K562 (cell line): ENCODE data around the gene SMIM30. TPM values are rescaled to one million over a fixed set of nuclear protein-coding genes. Genes with fewer than 3 reads are reported as not detected.

ENCODE experiments used
- ATAC-seq: fragments of 200-7000 bp; cut with Tn5 transposase; 3 replicates; pipeline ENCODE4 v1.9.1; 2020; ENCODE audit warnings: moderate library complexity
- BruUV-seq: library from RNA; stranded (reverse); fragments of 400-500 nt; replicated peaks from 2 replicates; lab custom pipeline; 2021; lab: Mats Ljungman, UMichigan
- CTCF ChIA-PET: fragments of 300-600 bp; formaldehyde crosslinking; extraction: SDS; loops from one replicate; lab custom pipeline; 2021; ENCODE audit warnings: low intra/inter-chr PET ratio; lab: Yijun Ruan, JAX
- POLR2A ChIA-PET: fragments of 300-600, 350-650 bp; sonication (Branson Sonifier 250); formaldehyde crosslinking; extraction: SDS; loops from one replicate; lab custom pipeline; 2021; ENCODE audit warnings: antibody characterized with exemption, inconsistent platforms; lab: Yijun Ruan, JAX
- DNase-seq, 4 experiments: peaks; one replicate each; pipeline versions ENCODE4 v3.0.0 to v3.0.0-alpha.2; 2011 to 2018; ENCODE audit warnings: low spot score in 3 of 4, mixed read lengths in 3 of 4; ENCODE audit errors: extremely low read depth in 1 of 4
- FAIRE-seq: peaks from 2 replicates; lab custom pipeline; 2011; peaks lifted over from hg19 to GRCh38; lab: Jason Lieb, UNC
- H2AFZ ChIP-seq: 2 replicates; pipeline ENCODE4 v1.6.0; 2011; ENCODE audit warnings: low read depth, low read length, control low read depth, inconsistent platforms
- H3K27ac ChIP-seq: fragments of 200-600 bp; 3 replicates; pipeline ENCODE4 v1.8.0; 2011; ENCODE audit warnings: low read depth, mild to moderate bottlenecking, control low read depth, inconsistent platforms, low read length, moderate library complexity, mixed read lengths; ENCODE audit errors: extremely low read depth
- H3K27me3 ChIP-seq, 2 experiments: fragments of 300-600 bp in 1 of 2; 2 replicates in 1 of 2; 3 replicates in 1 of 2; pipeline versions ENCODE4 v1.6.0 to v1.8.0; 2011; ENCODE audit warnings: inconsistent platforms in 2 of 2, low read length in 2 of 2, mild to moderate bottlenecking in 1 of 2, mixed read lengths in 1 of 2, moderate library complexity in 1 of 2; ENCODE audit not compliant: control insufficient read depth in 2 of 2, insufficient read depth in 2 of 2
- H3K36me3 ChIP-seq: fragments of 300-600 bp; 3 replicates; pipeline ENCODE4 v1.8.0; 2011; ENCODE audit warnings: mild to moderate bottlenecking, low read length, inconsistent platforms; ENCODE audit not compliant: control insufficient read depth, insufficient read depth
- H3K4me1 ChIP-seq, 2 experiments: fragments of 200-600 bp in 1 of 2; replicated peaks in 1 of 2; 2 replicates in 1 of 2; 3 replicates in 1 of 2; pipeline versions ENCODE4 v1.5.1 to v1.8.0; 2011; ENCODE audit warnings: inconsistent platforms in 2 of 2, low read length in 2 of 2, mild to moderate bottlenecking in 1 of 2, mixed read lengths in 1 of 2, moderate library complexity in 1 of 2; ENCODE audit not compliant: control insufficient read depth in 2 of 2, insufficient read depth in 2 of 2
- H3K4me2 ChIP-seq: 2 replicates; pipeline ENCODE4 v1.6.1; 2011; ENCODE audit warnings: low read length, control low read depth, inconsistent platforms, mixed read lengths; ENCODE audit not compliant: insufficient read depth
- H3K4me3 ChIP-seq: fragments of 200-600 bp; sonication (generic), shearing (Covaris generic); 2 replicates; pipeline ENCODE4 v1.5.1; 2016; ENCODE audit warnings: control low read depth, inconsistent platforms
- H3K79me2 ChIP-seq: fragments of 200-600 bp; 3 replicates; pipeline ENCODE4 v1.8.0; 2011; ENCODE audit warnings: low read length, inconsistent platforms; ENCODE audit not compliant: control insufficient read depth, insufficient read depth
- H3K9ac ChIP-seq, 2 experiments: 2 replicates each; pipeline versions ENCODE4 v1.6.0 to v1.6.1; 2011; ENCODE audit warnings: low read depth in 2 of 2, low read length in 2 of 2, control low read depth in 1 of 2, inconsistent platforms in 1 of 2, mild to moderate bottlenecking in 1 of 2, mixed read lengths in 1 of 2; ENCODE audit not compliant: insufficient read depth in 1 of 2
- H3K9me1 ChIP-seq: one replicate; pipeline ENCODE4 v1.6.0; 2011; ENCODE audit warnings: inconsistent platforms, mild to moderate bottlenecking, low read length, moderate library complexity; ENCODE audit not compliant: control insufficient read depth, insufficient read depth
- H3K9me3 ChIP-seq: replicated peaks from 2 replicates; pipeline ENCODE4 v1.5.1; 2011; ENCODE audit warnings: low read depth, low read length, inconsistent platforms; ENCODE audit not compliant: control insufficient read depth, insufficient read depth
- H4K20me1 ChIP-seq: replicated peaks from 2 replicates; pipeline ENCODE4 v1.6.1; 2011; ENCODE audit warnings: low read length, inconsistent platforms, mixed read lengths; ENCODE audit not compliant: control insufficient read depth, insufficient read depth
- CAMTA2 ChIP-seq: fragments of 250-450 bp; sonication (Bioruptor Pico); conservative IDR thresholded peaks from 2 replicates; pipeline ENCODE4 v1.5.1; 2022
- CUX1 ChIP-seq: fragments of 200-800 bp; sonication (Bioruptor generic); IDR thresholded peaks from 2 replicates; pipeline ENCODE4 v1.6.1; 2016; ENCODE audit warnings: missing genetic modification characterization, missing compliant biosample characterization
- DPF2 ChIP-seq: fragments of 450-650 bp; IDR thresholded peaks from 2 replicates; pipeline ENCODE4 v1.6.1; 2016
- EP400 ChIP-seq: fragments of 450-650 bp; IDR thresholded peaks from 2 replicates; pipeline ENCODE4 v1.6.1; 2017; ENCODE audit warnings: antibody characterized with exemption, mild to moderate bottlenecking, moderate library complexity
- GTF2E2 ChIP-seq: fragments of 200-800 bp; sonication (Bioruptor generic); IDR thresholded peaks from 2 replicates; pipeline ENCODE4 v1.6.1; 2016; ENCODE audit warnings: missing genetic modification characterization, missing compliant biosample characterization
- JUND ChIP-seq, 2 experiments: IDR thresholded peaks; 2 replicates in 1 of 2; 3 replicates in 1 of 2; pipeline ENCODE4 v1.6.1; 2011; ENCODE audit warnings: borderline replicate concordance in 2 of 2, low read depth in 2 of 2, low read length in 2 of 2, improper control_type of control experiment in 1 of 2, missing biosample characterization in 1 of 2, missing genetic modification characterization in 1 of 2, missing genetic modification reagents in 1 of 2
- SMAD2 ChIP-seq: fragments of 150-350 bp; IDR thresholded peaks from 2 replicates; pipeline ENCODE4 v1.6.1; 2014; ENCODE audit warnings: low read depth, mild to moderate bottlenecking, low read length
- STAG1 ChIP-seq: sonication (generic); formaldehyde crosslinking; IDR thresholded peaks from 2 replicates; pipeline ENCODE4 v1.5.0; 2020; ENCODE audit warnings: missing genetic modification reagents, borderline replicate concordance
- XRCC4 ChIP-seq: IDR thresholded peaks from one replicate; pipeline ENCODE4 v1.6.1; 2011; ENCODE audit not compliant: insufficient read depth, insufficient read length; ENCODE audit errors: extremely low read depth
- ZNF584 ChIP-seq: fragments of 200-800 bp; sonication (Bioruptor generic); IDR thresholded peaks from 2 replicates; pipeline ENCODE4 v1.6.1; 2016; ENCODE audit warnings: low read depth, mild to moderate bottlenecking, missing genetic modification characterization, missing compliant biosample characterization
- ZNF609 ChIP-seq: sonication (generic); formaldehyde crosslinking; IDR thresholded peaks from 2 replicates; pipeline ENCODE4 v1.8.1; 2023; ENCODE audit warnings: missing genetic modification reagents, mild to moderate bottlenecking, borderline replicate concordance
- WGBS: fragments of 100-300 bp; shearing (Covaris generic); methylation state at CpG from one replicate; pipeline ENCODE4 v1.1.6; 2016; ENCODE audit warnings: low coverage, mixed read lengths; ENCODE audit not compliant: insufficient coverage; ENCODE audit errors: missing lambda C conversion rate; 5-methylcytosine and 5-hydroxymethylcytosine counted together
- in situ Hi-C: fragments of 300-500 bp; cut with MboI; formaldehyde crosslinking; loops from 4 replicates; pipeline ENCODE4 v1.15.0; 2018; ENCODE audit warnings: inconsistent platforms, mixed read lengths
- intact Hi-C: fragments of 100-400 bp; cut with micrococcal nuclease; formaldehyde crosslinking; loops from 2 replicates; pipeline ENCODE4 v1.14.2; 2022
- polyA plus RNA-seq, 8 experiments: library from polyadenylated mRNA; depleted of rRNA in 4 of 8; stranded (reverse) in 5 of 8; unstranded in 3 of 8; fragments of >200 nt; fragmentation: Nextera tagmentation in 2 of 8; fragmentation: Illumina TruSeq in 1 of 8; extraction: Ambion mirVana in 2 of 8; extraction: Trizol in 1 of 8; gene quantifications; 2 replicates each; pipeline versions ENCODE4 v1.2.1 to v1.2.3, GENCODE V29; 2011 to 2014; ENCODE audit warnings: inconsistent platforms in 1 of 8, missing spikeins in 1 of 8
- total RNA-seq, 7 experiments: library from RNA; depleted of rRNA in 6 of 7; stranded (reverse); fragments of >200 nt in 6 of 7; fragmentation: Illumina TruSeq in 2 of 7; extraction: Trizol in 2 of 7; gene quantifications; 2 replicates each; pipeline versions ENCODE4 v1.2.1 to v1.2.3, GENCODE V29; 2011 to 2021; ENCODE audit warnings: low replicate concordance in 1 of 7

Gene SMIM30
- total and polyA plus RNA-seq, 9 of the 15 experiments (the other 6 are each of a cell fraction or from before 2014, with no cell fraction given), result 161 to 891 (median 316) TPM

- no peak overlapping the region for H3K4me3 ChIP-seq
- DNase-seq, result peak in 1 of 4 experiments; percentile 34
- BruUV-seq, result no TSS peak
- H3K9me1 ChIP-seq, result no peaks in the 10 kb centered on the region
- H3K27me3 ChIP-seq, result no peaks in the 10 kb centered on the region
- no peaks in the 10 kb centered on the region for H3K9me3 ChIP-seq
- H3K36me3 ChIP-seq, result no peaks in the 10 kb centered on the region
- peak overlapping the region; percentile 19; the same call in 1 of the 3 replicates for H3K27ac ChIP-seq
- CTCF ChIA-PET, result no interaction called here
- POLR2A ChIA-PET, result interaction anchor here (1.2 to 1.9 kb wide), 2 partner anchors 15 kb away, joined by 3 to 4 read pairs; no protein-coding TSS in a partner anchor
- H3K4me1 ChIP-seq, result peaks cover 8 to 33% of the 10 kb centered on the region in 2 experiments
- no peak for FAIRE-seq
- H3K79me2 ChIP-seq, result no peaks in the 10 kb centered on the region
- intact Hi-C loops (no loop called here), in situ Hi-C loops (no loop called here)
- 13% methylated on average over 4 of the region's 4 CpGs for WGBS
- peak overlapping the region; percentile 80 for H2AFZ ChIP-seq
- ATAC-seq, result no peak
- peak overlapping the region; percentile 29; the same call in 1 of the 2 replicates for H3K4me2 ChIP-seq
- no peak overlapping the region for H3K9ac ChIP-seq
- H4K20me1 ChIP-seq, result no peaks in the 10 kb centered on the region
- TF ChIP-seq JUND (IDR thresholded peaks at IDR 0.05; ENCODE audit: borderline replicate concordance, low read depth, low read length), result no peak
- TF ChIP-seq JUND (tag; IDR thresholded peaks at IDR 0.05; ENCODE audit: borderline replicate concordance, low read depth, low read length), result peak; percentile 54; the same call in 1 of the 3 replicates
- TF ChIP-seq CUX1, result 0 out of 2 replicates have a peak, but pooled peaks have one; percentile 58
- TF ChIP-seq ZNF584 (CRISPR knock-in tag), result no peak
- no peak for TF ChIP-seq SMAD2
- no peak for TF ChIP-seq CAMTA2 (CRISPR knock-in tag)
- no peak for TF ChIP-seq ZNF609 (CRISPR knock-in tag)
- TF ChIP-seq EP400, result peak; percentile 27; the same call in 1 of the 2 replicates
- peak; percentile 32; the same call in 1 of the 2 replicates for TF ChIP-seq GTF2E2 (tag)
- 0 out of 2 replicates have a peak, but pooled peaks have one; percentile 28 for TF ChIP-seq DPF2
- no peak for TF ChIP-seq XRCC4
- no peak for TF ChIP-seq STAG1 (CRISPR knock-in tag)
These were observed 33.7 kb downstream of the SMIM30 start for GRCh38 chr7:113084496-113085172.
